Measurements from ENCODE around the gene PRKAG2. TPM values are rescaled to one million over a fixed set of nuclear protein-coding genes. Genes with fewer than 3 reads are reported as not detected.

The PRKAG2 gene
- total and polyA plus RNA-seq, 4 donors, result 3.6 to 25.1 (median 16.8) TPM

- no peak for TF ChIP-seq MAX (IDR thresholded peaks at IDR 0.05)
Observed at GRCh38 chr7:151738925-151739324, 138.0 kb downstream of the PRKAG2 start (continued).

GRCh38 chr7:151736403-151736909 lies 140.5 kb downstream of the PRKAG2 start:
- Histone ChIP-seq H3K9me3 (ENCODE audit: control insufficient read depth in 4 of 4, low read length in 3 of 4) (no peaks in the 10 kb centered on the region), H3K4me1 (ENCODE audit: control insufficient read depth in 4 of 4, insufficient read depth in 4 of 4, low read length in 3 of 4) (no peaks in the 10 kb centered on the region), H3K9ac (ENCODE audit: low read depth in 1 of 2, low read length in 2 of 2) (no peak overlapping the region), H3K4me3 (ENCODE audit: low read depth in 1 of 3, low read length in 3 of 3) (no peak overlapping the region), H3K27ac (ENCODE audit: low read depth in 1 of 2, low read length in 2 of 2) (peak overlapping the region; percentile 19 to 31), H3K27me3 (ENCODE audit: control insufficient read depth in 4 of 4, insufficient read depth in 4 of 4, low read length in 3 of 4) (no peaks in the 10 kb centered on the region), H3K36me3 (ENCODE audit: control insufficient read depth in 4 of 4, insufficient read depth in 3 of 4, low read depth in 1 of 4, low read length in 3 of 4) (peaks cover 0 to 2% (median 0%) of the 10 kb centered on the region in 4 donors)
- TF ChIP-seq MAX (IDR thresholded peaks at IDR 0.05) (no peak), NR2F2 (IDR thresholded peaks at IDR 0.05) (peak; percentile 86), JUND (IDR thresholded peaks at IDR 0.05) (peak in 1 of 2 donors; percentile 13), HNF4G (IDR thresholded peaks at IDR 0.05) (no peak), RAD21 (IDR thresholded peaks at IDR 0.05) (peak; percentile 17 to 60), TAF1 (conservative IDR thresholded peaks at IDR 0.05) (no peak), GABPA (IDR thresholded peaks at IDR 0.05 in 1 of 2, conservative IDR thresholded peaks at IDR 0.05 in 1 of 2) (no peak), SP1 (IDR thresholded peaks at IDR 0.05) (no peak), REST (IDR thresholded peaks at IDR 0.05) (no peak), YY1 (IDR thresholded peaks at IDR 0.05) (peak; percentile 33), FOXA1 (IDR thresholded peaks at IDR 0.05) (no peak), ATF3 (IDR thresholded peaks at IDR 0.05) (no peak), RXRA (IDR thresholded peaks at IDR 0.05) (peak in 1 of 2 donors; percentile 21)
- DNase-seq (ENCODE audit: low spot score), result no peak
- 58% methylated on average over 10 of the region's 10 CpGs for WGBS

- peaks cover 0 to 2% (median 0%) of the 10 kb centered on the region in 4 donors for H3K36me3 ChIP-seq (ENCODE audit: control insufficient read depth in 4 of 4, insufficient read depth in 3 of 4, low read depth in 1 of 4, low read length in 3 of 4)
- 81% methylated on average over 25 of the region's 25 CpGs for WGBS
- no peak overlapping the region for H3K9ac ChIP-seq (ENCODE audit: low read depth in 1 of 2, low read length in 2 of 2)
Observed at GRCh38 chr7:151735851-151736402, 141.0 kb downstream of the PRKAG2 start.

More at GRCh38 chr7:151735851-151736402, 141.0 kb downstream of the PRKAG2 start:
- Histone ChIP-seq H3K4me3 (ENCODE audit: low read depth in 1 of 3, low read length in 3 of 3) (no peak overlapping the region), H3K4me1 (ENCODE audit: control insufficient read depth in 4 of 4, insufficient read depth in 4 of 4, low read length in 3 of 4) (no peaks in the 10 kb centered on the region), H3K27me3 (ENCODE audit: control insufficient read depth in 4 of 4, insufficient read depth in 4 of 4, low read length in 3 of 4) (no peaks in the 10 kb centered on the region), H3K27ac (ENCODE audit: low read depth in 1 of 2, low read length in 2 of 2) (no peak overlapping the region), H3K9me3 (ENCODE audit: control insufficient read depth in 4 of 4, low read length in 3 of 4) (no peaks in the 10 kb centered on the region)
- TF ChIP-seq FOXA2 (IDR thresholded peaks at IDR 0.05), result no peak
- no peak for TF ChIP-seq REST (IDR thresholded peaks at IDR 0.05)
- no peak for TF ChIP-seq ATF3 (IDR thresholded peaks at IDR 0.05)
- no peak for TF ChIP-seq HNF4G (IDR thresholded peaks at IDR 0.05)
- no peak for TF ChIP-seq RAD21 (IDR thresholded peaks at IDR 0.05)
- no peak for DNase-seq (ENCODE audit: low spot score)
